GM21717 (cell line): Measurements from ENCODE around the gene ELK4.

Source experiments
- ATAC-seq: cut with Tn5 transposase; IDR thresholded peaks from one replicate; pipeline ENCODE4 v1.9.1; 2021; ENCODE audit warnings: mild to moderate bottlenecking, moderate library complexity; ENCODE audit not compliant: unreplicated experiment

Gene ELK4

GRCh38 chr1:205583461-205584130, 48.2 kb downstream of the ELK4 start:
- ATAC-seq: no peak

DNA sequence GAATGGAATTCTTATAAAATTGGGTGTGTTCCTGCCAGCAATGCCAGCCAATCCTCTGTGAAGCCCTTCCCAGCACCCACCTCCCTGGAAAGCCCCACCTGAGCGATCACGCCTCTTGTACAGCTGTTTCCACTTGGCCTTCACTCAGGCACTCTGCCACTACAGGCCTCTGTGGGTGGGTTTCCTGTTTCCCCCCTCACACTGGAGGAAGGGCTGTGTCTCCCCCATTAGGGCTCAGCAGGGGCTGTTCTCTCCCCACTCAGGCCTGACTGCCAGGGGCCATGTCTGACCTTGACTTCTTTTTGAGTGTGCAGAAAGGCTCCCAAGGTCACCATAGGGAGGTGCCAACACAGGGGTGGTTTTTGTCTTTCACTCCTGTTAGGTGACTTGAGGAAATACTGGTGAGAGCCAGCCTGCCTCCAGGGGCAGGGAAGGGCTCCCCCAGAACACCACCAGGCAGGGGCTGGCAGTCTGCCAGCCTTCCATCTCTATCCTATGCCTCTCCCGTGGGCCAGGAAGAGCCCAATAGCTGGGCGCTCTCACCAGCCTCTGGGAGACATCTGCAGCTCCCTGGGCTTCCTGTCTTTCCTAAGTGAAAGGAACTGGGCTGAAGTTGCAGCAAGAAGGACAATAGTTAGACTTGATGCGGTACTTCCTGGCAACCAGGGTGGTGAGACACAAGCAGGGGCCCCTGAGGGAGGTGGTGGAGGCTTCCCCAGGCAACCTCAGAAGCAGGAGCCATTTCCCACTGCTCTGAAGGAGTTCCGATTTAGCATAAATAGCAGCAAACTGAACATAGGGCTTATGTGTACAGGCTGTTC, 49.1 kb downstream of the ELK4 start:
- ATAC-seq: no peak

- ATAC-seq: no peak
These were observed 49.8 kb downstream of the ELK4 start for GRCh38 chr1:205582046-205582445.

GRCh38 chr1:205581321-205581980, 50.4 kb downstream of the ELK4 start:
- no peak for ATAC-seq

- no peak for ATAC-seq
These were observed 51.0 kb downstream of the ELK4 start for GRCh38 chr1:205580923-205581180.

GRCh38 chr1:205580140-205580922, 51.5 kb downstream of the ELK4 start:
- ATAC-seq: no peak

DNA sequence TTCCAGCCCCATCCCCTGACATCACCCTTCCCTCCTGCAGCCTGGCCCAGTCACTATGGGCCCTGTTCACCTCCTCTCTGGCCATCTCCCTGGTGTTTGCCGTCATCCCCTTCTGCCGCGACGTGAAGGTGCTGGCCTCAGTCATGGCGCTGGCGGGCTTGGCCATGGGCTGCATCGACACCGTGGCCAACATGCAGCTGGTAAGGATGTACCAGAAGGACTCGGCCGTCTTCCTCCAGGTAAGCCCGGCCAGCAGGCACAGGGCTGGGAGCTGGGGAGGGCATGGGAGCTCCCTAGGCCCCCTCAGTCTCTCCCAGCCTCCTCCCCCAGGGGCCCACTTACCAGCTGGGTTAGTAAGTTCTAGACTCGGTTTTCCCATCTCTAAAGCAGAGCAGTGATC, 52.1 kb downstream of the ELK4 start:
- no peak for ATAC-seq

DNA sequence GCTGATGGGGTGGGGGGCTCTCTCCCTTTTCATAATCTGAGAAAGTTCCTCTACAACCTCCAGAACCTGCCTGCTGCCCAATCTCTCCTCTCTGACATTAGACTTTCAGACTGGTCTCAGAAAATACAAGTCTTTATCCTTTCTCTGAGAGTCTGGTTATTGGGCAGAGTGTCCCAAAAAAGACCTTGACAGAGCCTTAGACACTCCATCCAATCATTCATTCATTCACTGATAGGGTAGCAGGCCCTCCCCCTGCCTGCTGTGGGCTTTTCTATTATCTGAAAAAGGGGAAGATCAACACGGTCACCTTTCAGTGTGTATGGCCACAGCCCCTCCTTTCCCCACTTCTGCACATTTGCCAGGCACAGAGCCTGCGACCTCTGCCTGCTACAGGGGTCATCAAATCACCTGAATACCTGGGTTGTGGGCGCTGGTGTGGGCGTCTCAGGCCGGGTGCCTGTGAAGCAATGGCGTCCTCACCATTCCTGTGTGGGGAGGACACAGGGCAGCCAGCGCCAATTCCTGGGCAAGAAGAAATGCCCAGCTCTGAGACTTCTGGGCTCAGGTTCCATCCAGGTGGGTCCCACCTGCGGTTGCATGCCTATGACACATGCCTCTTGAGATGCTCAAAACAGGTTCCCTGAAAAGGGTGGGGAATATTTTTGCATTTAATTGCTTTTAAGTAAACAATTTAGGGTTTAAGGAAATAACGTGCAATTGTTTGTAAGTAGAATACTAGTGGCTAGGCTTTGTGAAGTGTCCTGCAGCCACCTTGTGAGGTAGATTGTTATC, 52.8 kb downstream of the ELK4 start:
- ATAC-seq: no peak

GRCh38 chr1:205577874-205578658, 53.7 kb downstream of the ELK4 start:
- ATAC-seq: no peak

DNA sequence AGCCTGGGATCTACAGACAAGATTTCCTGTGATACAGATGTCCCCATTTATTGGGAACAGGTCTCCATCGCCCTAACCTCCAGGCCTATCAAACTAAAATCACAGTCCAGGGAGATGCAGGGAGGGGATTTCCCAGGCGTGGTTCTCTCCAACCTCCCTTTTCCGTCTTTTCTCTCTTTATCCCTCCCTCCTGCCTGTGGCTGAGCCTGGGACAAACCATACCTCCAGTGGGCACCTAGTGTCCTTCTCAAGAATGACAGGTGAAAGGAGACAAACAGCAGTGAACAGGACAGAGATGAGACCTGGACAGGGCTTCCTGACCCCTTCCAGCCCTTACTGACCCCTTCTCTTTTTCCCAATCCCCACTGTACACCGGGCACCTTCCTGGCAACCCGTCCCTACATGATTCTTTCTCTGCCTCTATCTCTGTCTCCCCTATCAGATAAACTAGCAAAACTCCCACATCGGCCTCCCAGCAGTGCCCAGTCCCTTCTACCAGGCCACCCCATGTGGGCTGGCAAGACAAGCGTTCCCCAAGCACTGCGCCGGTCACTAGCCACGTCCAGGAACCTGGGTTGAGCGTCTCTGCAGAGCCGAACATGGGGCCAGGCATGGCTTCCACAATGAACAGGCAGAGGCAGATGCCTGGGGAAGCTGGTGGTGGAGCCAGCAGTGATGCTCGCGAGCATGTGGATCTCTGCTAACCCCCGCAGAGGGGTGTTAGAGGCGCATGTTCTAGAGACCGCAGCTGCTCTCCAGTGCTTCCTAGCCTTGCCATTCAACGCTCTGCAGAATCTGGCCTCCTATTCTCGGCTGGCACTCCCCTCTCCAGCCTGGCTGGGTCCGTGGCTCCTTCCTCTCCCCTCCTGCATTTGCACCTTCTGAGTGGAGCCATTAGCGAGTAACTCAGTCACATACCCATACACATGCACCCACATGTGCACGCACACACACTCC, 54.7 kb downstream of the ELK4 start:
- ATAC-seq: no peak

DNA sequence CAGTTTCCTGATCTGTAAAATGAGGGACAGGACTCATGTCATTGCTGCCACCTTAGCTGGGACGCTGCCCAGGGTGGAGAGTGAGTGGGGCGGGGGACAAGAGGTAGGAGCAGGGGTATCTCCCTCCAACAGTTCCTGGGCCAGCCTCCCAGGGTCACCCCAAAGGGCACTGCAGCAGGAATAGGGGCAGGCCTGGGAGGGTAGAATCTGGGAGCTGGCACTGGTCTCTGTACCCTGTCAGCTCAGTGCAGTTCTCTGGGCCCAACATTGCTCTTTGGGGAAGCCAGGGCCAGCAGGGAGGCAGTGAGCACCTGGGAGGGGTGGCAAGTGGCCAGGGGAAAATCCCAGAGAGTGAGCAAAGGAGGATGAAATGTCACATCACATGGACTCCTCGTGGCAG, 55.8 kb downstream of the ELK4 start:
- ATAC-seq: no peak

GRCh38 chr1:205575294-205575885, 56.4 kb downstream of the ELK4 start:
- ATAC-seq: no peak

- no peak for ATAC-seq
These were observed 59.4 kb downstream of the ELK4 start for GRCh38 chr1:205572421-205572820.

DNA sequence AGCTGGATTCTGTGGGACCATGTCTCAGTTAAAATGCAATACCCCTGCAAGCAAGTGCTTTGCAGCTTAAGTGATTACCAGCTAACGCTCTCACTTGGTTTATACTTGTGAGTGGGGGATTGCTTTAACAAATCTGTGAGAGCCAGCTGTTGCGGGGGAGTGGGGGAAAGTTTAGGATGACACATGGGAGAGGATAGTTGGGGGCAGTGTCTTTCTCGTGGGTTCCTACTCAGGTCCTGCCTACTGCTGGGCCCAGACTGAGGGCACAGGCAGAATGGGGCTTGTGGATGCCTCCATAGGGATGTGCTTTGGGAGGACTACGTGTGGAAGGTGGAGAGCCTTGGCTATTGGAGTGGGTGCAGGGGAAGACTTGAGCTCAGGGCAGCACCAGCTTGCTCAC, 60.1 kb downstream of the ELK4 start:
- ATAC-seq: no peak

- no peak for ATAC-seq
These were observed 60.8 kb downstream of the ELK4 start for GRCh38 chr1:205570796-205571537.

DNA sequence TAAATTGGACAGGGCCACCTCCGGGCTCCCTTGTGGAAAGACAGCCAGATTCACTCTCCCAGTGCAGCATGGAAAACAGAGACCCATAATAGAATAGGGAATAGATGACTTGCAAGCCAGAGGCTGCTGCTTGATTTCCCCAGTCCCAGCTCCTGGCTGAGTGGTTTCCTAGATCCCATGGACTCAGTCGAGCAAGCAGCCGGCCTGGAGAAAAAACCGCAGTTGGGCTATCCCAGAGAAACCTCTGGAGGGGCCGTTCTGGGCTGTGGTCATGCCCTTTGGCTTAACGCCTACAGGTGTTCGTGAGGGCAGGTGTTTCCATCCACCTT, 61.7 kb downstream of the ELK4 start:
- ATAC-seq: no peak

GRCh38 chr1:205569411-205570172, 62.2 kb downstream of the ELK4 start:
- ATAC-seq: no peak
